Stimulated activated naive CD8-positive, alpha-beta T cell treated with anti-CD3 and anti-CD28 coated beads, Interleukin-15, Interleukin-2, amounts not matched to agents 100 U/mL and 50 U/mL, for 24 hours (primary cell): ENCODE measurements around the gene INTS7.
"Not testable (repeated sequence)": the region's sequence is repeated elsewhere in the genome, so short reads cannot be mapped to it uniquely, and the experiment has no call there.

Source experiments
- ATAC-seq: fragments of 150-1000 bp; cut with Tn5 transposase; one replicate; pipeline ENCODE4 v1.10.0; 2021
- DNase-seq: peaks from one replicate; pipeline ENCODE4 v3.0.0; 2021

The INTS7 gene

GRCh38 chr1:211935448-211935970 lies 99.8 kb downstream of the INTS7 start:
- DNase-seq (peak; percentile 76), ATAC-seq (peak; percentile 96)

- ATAC-seq (no peak), DNase-seq (no peak)
These were observed 101.2 kb downstream of the INTS7 start for GRCh38 chr1:211933946-211934714.

- ATAC-seq (no peak), DNase-seq (no peak)
These were observed 102.5 kb downstream of the INTS7 start for GRCh38 chr1:211932933-211933254.

GRCh38 chr1:211932231-211932932 lies 103.0 kb downstream of the INTS7 start:
- DNase-seq = no peak
- ATAC-seq = no peak

- DNase-seq = no peak
- ATAC-seq = no peak
These were observed 105.7 kb downstream of the INTS7 start for GRCh38 chr1:211929683-211930082.

GRCh38 chr1:211928993-211929637 lies 106.2 kb downstream of the INTS7 start:
- ATAC-seq = no peak

GRCh38 chr1:211928290-211928801 lies 107.0 kb downstream of the INTS7 start:
- ATAC-seq = no peak
- DNase-seq = no peak

More at GRCh38 chr1:211928993-211929637, 106.2 kb downstream of the INTS7 start:
- DNase-seq = no peak

- no peak for DNase-seq
- ATAC-seq = peak; percentile 43
These were observed 110.3 kb downstream of the INTS7 start for GRCh38 chr1:211925016-211925415.

- ATAC-seq = no peak
- no peak for DNase-seq
These were observed 111.1 kb downstream of the INTS7 start for GRCh38 chr1:211924256-211924655.

GRCh38 chr1:211923095-211923494 lies 112.3 kb downstream of the INTS7 start:
- DNase-seq = no peak
- ATAC-seq = no peak

- ATAC-seq (no peak), DNase-seq (no peak)
These were observed 113.7 kb downstream of the INTS7 start for GRCh38 chr1:211921579-211922095.

GRCh38 chr1:211920602-211921226 lies 114.6 kb downstream of the INTS7 start:
- DNase-seq (no peak), ATAC-seq (no peak)

- no peak for ATAC-seq
- DNase-seq = no peak
These were observed 115.2 kb downstream of the INTS7 start for GRCh38 chr1:211920141-211920572.

- DNase-seq (no peak), ATAC-seq (no peak)
These were observed 116.4 kb downstream of the INTS7 start for GRCh38 chr1:211918843-211919414.

GRCh38 chr1:211916458-211916857 lies 118.9 kb downstream of the INTS7 start:
- ATAC-seq, DNase-seq: not testable (repeated sequence)

- DNase-seq (no peak), ATAC-seq (no peak)
These were observed 119.4 kb downstream of the INTS7 start for GRCh38 chr1:211915924-211916323.

GRCh38 chr1:211912844-211913432 lies 122.4 kb downstream of the INTS7 start:
- no peak for ATAC-seq
- DNase-seq = no peak

- no peak for DNase-seq
- no peak for ATAC-seq
These were observed 123.3 kb downstream of the INTS7 start for GRCh38 chr1:211912038-211912437.

- ATAC-seq = no peak
- no peak for DNase-seq
These were observed 124.4 kb downstream of the INTS7 start for GRCh38 chr1:211910913-211911485.

GRCh38 chr1:211910113-211910884 lies 125.1 kb downstream of the INTS7 start:
- no peak for DNase-seq
- ATAC-seq = no peak
